ENCODE measurements around the gene SNX9. TPM values are rescaled to one million over a fixed set of nuclear protein-coding genes. Genes with fewer than 3 reads are reported as not detected.

The SNX9 gene
- total RNA-seq: 151 and 157 TPM in 2 replicates

DNA sequence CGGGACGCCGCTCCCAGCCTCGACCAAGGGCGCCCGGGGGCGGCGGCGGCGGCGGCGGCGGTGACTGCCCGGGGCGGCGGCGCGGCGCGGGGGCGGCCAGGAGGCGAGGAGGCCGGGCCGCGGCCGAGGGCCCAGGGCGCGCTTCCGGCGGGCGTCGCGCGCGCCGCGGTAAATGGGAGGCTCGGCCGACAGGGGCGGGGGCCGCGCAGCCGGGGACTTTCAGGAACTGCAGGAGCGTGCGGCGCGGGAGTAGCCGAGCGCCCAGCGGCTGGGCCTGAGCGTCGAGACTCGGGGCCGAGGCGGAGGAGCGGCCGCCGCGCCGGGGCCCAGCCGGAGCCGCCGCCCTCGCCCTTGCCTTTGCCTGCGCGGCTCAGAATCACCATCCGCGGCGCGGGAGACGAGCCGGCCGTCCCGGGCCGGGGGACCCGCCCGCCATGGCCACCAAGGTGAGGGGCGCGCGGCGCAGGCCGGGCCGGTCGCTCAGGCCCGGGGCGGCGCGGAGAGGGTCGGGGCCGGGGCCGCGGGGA lies at the start of gene SNX9:
SNX9 (plus strand) TSS at position 246 of the 527 bp plus-strand sequence; CDS start at position 435, 189 bp downstream.

DNA sequence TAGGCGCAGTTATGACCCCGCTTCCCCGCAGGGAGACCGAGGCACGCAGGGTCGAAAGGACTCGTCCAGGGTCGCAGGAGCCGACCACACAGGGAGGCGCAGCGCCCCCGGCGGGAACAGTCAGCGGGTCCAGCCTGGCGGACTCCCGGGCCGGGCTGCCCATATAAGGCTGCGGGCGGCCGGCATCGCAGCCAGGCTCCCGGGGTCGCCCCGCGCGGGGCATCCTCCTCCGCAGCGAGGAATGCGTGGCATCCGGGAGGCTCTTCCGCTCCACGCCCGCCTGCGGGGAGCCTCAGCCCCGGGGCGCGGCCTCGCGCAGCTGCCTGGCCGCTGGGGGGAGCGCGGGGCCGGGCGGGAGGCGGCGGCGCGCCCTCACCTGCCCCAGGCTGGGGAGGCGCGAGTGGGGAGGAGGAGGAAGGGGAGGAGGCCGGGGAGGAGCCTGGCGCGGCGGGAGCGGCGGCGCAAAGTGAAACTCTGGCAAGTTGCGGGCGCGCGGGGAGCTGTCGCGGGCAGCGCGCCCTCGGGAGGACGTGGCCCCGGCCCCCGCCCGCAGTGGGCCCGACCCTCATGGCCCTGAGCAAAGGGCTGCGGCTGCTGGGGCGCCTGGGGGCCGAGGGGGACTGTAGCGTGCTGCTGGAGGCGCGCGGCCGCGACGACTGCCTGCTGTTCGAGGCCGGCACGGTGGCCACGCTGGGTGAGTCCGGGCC lies 158.5 kb downstream of the SNX9 start, which contains the start of gene SYNJ2:
SYNJ2 (plus strand) TSS at position 469 of the 707 bp plus-strand sequence; CDS start at position 568, 99 bp downstream.

Other genes with a start within 250 kb of the SNX9 start
- 119 and 217 TPM in 2 replicates for gene SYNJ2, start 158.6 kb downstream of the SNX9 start, total RNA-seq

Data from aortic smooth muscle cell (primary cell).